AG09319 (cell line): ENCODE results near the gene SLC22A31.

Source experiments
- DNase-seq: peaks from one replicate; pipeline ENCODE4 v3.0.0-alpha.2; 2010; ENCODE audit warnings: low read depth; ENCODE audit errors: extremely low read depth
- CTCF ChIP-seq: IDR thresholded peaks from 2 replicates; pipeline ENCODE4 v1.5.1; 2011; ENCODE audit warnings: low read depth, mild to moderate bottlenecking, inconsistent platforms, low read length, moderate library complexity

SLC22A31 gene

GRCh38 chr16:89242795-89243200, 42.5 kb upstream of the SLC22A31 start:
- TF ChIP-seq CTCF = no peak
- DNase-seq = no peak

- TF ChIP-seq CTCF = no peak
- peak; percentile 54 for DNase-seq
These were observed 41.1 kb upstream of the SLC22A31 start for GRCh38 chr16:89241187-89242007.

GRCh38 chr16:89237733-89238132, 37.4 kb upstream of the SLC22A31 start:
- no peak for TF ChIP-seq CTCF

GRCh38 chr16:89233678-89234490, 33.5 kb upstream of the SLC22A31 start:
- DNase-seq = no peak
- TF ChIP-seq CTCF = no peak

More at GRCh38 chr16:89237733-89238132, 37.4 kb upstream of the SLC22A31 start:
- no peak for DNase-seq

GRCh38 chr16:89232107-89232506, 31.8 kb upstream of the SLC22A31 start:
- no peak for TF ChIP-seq CTCF
- no peak for DNase-seq

GRCh38 chr16:89230255-89230654, 29.9 kb upstream of the SLC22A31 start:
- no peak for TF ChIP-seq CTCF
- no peak for DNase-seq

GRCh38 chr16:89224665-89225064, 24.3 kb upstream of the SLC22A31 start:
- DNase-seq = no peak
- TF ChIP-seq CTCF = no peak
